Measurements from ENCODE around the gene MBD6.
A peak's percentile ranks its signal among the peaks of the same experiment; 100 is the strongest.

DNA sequence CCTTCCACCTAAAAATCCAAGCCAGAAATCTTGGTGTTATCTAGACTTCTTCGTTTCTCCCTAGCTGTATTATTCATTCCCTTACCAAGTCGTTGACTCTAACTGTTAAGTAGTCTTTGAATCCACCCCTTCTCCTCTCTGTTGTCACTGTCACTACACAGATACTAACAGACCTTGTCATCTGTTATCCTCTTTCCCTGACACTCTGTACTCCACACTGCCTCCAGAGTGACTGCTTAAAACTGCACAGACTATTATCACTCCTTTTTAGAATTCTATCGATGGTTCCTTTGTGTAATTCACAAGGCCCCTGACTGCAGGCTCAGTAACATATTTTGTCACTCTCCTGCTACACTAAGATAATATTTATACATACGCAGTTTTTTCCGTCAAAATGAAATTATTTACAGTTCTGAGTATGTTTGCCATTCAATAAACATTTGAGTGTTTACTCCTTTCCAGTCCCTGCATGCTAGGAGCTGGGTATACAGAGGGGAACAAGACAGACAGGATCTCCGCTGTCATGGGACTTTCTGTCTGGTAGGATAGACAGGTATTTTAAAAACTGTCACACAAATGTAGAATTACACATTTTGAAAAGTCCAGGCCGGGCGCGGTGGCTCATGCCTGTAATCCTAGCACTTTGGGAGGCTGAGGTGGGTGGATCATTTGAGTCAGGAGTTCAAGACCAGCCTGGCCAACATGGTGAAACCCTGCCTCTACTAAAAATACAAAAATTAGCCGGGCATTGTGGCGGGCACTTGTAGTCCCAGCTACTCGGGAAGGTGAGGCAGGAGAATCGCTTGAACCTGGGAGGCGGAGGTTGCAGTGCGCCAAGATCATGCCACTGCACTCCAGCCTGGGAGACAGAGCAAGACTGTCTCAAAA is 31.0 kb upstream of the MBD6 start:
- TF ChIP-seq, protein P1, sequence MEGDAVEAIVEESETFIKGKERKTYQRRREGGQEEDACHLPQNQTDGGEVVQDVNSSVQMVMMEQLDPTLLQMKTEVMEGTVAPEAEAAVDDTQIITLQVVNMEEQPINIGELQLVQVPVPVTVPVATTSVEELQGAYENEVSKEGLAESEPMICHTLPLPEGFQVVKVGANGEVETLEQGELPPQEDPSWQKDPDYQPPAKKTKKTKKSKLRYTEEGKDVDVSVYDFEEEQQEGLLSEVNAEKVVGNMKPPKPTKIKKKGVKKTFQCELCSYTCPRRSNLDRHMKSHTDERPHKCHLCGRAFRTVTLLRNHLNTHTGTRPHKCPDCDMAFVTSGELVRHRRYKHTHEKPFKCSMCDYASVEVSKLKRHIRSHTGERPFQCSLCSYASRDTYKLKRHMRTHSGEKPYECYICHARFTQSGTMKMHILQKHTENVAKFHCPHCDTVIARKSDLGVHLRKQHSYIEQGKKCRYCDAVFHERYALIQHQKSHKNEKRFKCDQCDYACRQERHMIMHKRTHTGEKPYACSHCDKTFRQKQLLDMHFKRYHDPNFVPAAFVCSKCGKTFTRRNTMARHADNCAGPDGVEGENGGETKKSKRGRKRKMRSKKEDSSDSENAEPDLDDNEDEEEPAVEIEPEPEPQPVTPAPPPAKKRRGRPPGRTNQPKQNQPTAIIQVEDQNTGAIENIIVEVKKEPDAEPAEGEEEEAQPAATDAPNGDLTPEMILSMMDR (IDR thresholded peaks at IDR 0.05; ENCODE audit: insufficient read depth, low read length): peak; percentile 25
- TF ChIP-seq POLR2AphosphoS5 (IDR thresholded peaks at IDR 0.05; ENCODE audit: low read depth): no peak
- TF ChIP-seq SPI1 (IDR thresholded peaks at IDR 0.05; ENCODE audit: borderline replicate concordance, low read depth): no peak

All from HL-60 (cell line).